Sigmoid colon (tissue), 7 donors: ENCODE results near the gene FCER2. TPM values are rescaled to one million over a fixed set of nuclear protein-coding genes. Genes with fewer than 3 reads are reported as not detected.
A peak's percentile ranks its signal among the peaks of the same experiment; 100 is the strongest.

Experiments used
- DNase-seq: peaks from one replicate; pipeline ENCODE4 v3.0.0-alpha.2; 2019
- H3K27ac ChIP-seq, 4 donors: fragments of 200-600 bp; sonication (generic); one replicate each; pipeline ENCODE4 v1.5.1; 2016 to 2019; ENCODE audit warnings: mild to moderate bottlenecking in 1 of 4
- H3K27me3 ChIP-seq, 3 donors: fragments of 200-600 bp; sonication (generic); one replicate each; pipeline ENCODE4 v1.5.1; 2019; ENCODE audit warnings: mild to moderate bottlenecking in 1 of 3
- H3K36me3 ChIP-seq, 4 donors: fragments of 200-600 bp; sonication (generic); one replicate each; pipeline ENCODE4 v1.5.1; 2016 to 2019
- H3K4me1 ChIP-seq, 4 donors: fragments of 200-600 bp; sonication (generic); one replicate each; pipeline ENCODE4 v1.5.1; 2017 to 2019
- H3K4me3 ChIP-seq, 4 donors: fragments of 200-600 bp; sonication (generic); one replicate each; pipeline ENCODE4 v1.5.1; 2017 to 2019; ENCODE audit warnings: mild to moderate bottlenecking in 2 of 4, moderate library complexity in 1 of 4
- H3K9me3 ChIP-seq, 4 donors: fragments of 200-600 bp in 3 of 4; sonication (generic) in 3 of 4; one replicate each; pipeline versions ENCODE4 v1.5.1 to v1.6.1; 2013 to 2019
- EP300 ChIP-seq, 4 donors: sonication (generic); formaldehyde crosslinking; IDR thresholded peaks; one replicate each; pipeline ENCODE4 v1.6.1; 2017; ENCODE audit warnings: antibody characterized with exemption in 4 of 4
- POLR2A ChIP-seq, 2 donors: fragments of 450-650 bp; IDR thresholded peaks; one replicate each; pipeline ENCODE4 v1.6.1; 2016; ENCODE audit warnings: antibody characterized with exemption in 2 of 2, mild to moderate bottlenecking in 2 of 2, moderate library complexity in 2 of 2
- POLR2AphosphoS5 ChIP-seq, 4 donors: sonication (generic); formaldehyde crosslinking; IDR thresholded peaks; one replicate each; pipeline ENCODE4 v1.6.1; 2017; ENCODE audit warnings: antibody characterized with exemption in 4 of 4
- WGBS, 2 donors: extraction: QIAGEN DNeasy Blood & Tissue Kit; methylation state at CpG; one replicate each; pipeline ENCODE4 v1.1.7; 2013; 5-methylcytosine and 5-hydroxymethylcytosine counted together
- intact Hi-C: fragments of 100-400 bp; cut with DNase I; formaldehyde crosslinking; loops from one replicate; pipeline ENCODE4 v1.15.1; 2023
- polyA plus RNA-seq, 3 donors: library from polyadenylated mRNA; stranded (reverse); fragments of 200-250 nt; gene quantifications; one replicate each; pipeline ENCODE4 v1.2.3, GENCODE V29; 2013
- total RNA-seq, 4 donors: library from RNA; depleted of rRNA; stranded (reverse); fragments of >200 nt; gene quantifications; one replicate each; pipeline ENCODE4 v1.1.0, GENCODE V29; 2016
- TF ChIP-seq, protein P1 (sequence below), 4 experiments: fragments of 450-650 bp in 3 of 4; fragments of 200-600 bp in 1 of 4; IDR thresholded peaks; one replicate each; pipeline ENCODE4 v1.5.1; 2016 to 2019; ENCODE audit warnings: antibody characterized with exemption in 4 of 4, mild to moderate bottlenecking in 3 of 4, moderate library complexity in 2 of 4
- donor health status: healthy with polysubstance abuse.
- donor health status: Bipolar disorder and iron deficiency.
- donor health status: healthy.

FCER2 gene
- total and polyA plus RNA-seq, 7 donors, result 0.27 to 14.7 (median 0.61) TPM; not detected in 1

DNA sequence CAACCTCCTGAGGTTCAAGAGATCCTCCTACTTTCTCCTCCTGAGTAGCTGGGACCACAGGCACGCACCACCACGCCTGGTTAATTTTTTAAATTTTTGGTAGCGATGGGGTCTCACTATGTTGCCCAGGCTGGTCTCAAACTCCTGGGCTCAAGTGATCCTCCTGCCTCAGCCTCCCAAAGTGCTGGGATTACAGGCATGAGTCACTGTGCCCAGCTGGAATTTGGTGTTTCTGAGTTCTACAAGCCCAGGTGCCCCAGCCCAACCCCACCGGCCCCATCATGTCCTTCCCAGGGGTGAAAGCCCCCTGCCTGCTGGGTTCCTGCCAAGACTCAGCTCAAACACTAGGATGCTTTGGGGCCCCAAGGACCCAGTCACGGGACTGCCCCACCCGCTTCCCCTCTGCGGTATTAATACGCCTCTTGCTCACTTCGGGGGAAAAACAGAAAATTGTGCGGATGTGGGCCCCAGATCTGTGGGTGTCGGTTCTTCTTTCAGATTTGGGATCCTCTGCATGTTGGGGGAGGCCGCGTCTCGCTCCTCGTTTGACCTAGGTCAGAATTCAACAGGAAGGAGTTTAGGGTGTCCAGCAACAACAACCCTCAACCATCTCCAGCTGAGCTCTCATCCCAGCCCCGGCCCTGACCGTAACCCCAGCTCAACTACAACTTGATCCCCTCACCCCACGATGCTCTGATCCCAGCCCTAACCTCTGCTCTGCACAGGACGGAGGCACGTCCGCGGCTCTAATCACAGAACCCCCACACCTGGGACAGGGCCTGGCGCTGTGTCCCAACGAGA lies 3.7 kb upstream of the FCER2 start:
- peak; percentile 73 for DNase-seq
- no peak overlapping the region for H3K4me3 ChIP-seq
- TF ChIP-seq POLR2A (IDR thresholded peaks at IDR 0.05) (no peak), POLR2AphosphoS5 (IDR thresholded peaks at IDR 0.05) (no peak), EP300 (IDR thresholded peaks at IDR 0.05) (no peak)
- TF ChIP-seq, protein P1, sequence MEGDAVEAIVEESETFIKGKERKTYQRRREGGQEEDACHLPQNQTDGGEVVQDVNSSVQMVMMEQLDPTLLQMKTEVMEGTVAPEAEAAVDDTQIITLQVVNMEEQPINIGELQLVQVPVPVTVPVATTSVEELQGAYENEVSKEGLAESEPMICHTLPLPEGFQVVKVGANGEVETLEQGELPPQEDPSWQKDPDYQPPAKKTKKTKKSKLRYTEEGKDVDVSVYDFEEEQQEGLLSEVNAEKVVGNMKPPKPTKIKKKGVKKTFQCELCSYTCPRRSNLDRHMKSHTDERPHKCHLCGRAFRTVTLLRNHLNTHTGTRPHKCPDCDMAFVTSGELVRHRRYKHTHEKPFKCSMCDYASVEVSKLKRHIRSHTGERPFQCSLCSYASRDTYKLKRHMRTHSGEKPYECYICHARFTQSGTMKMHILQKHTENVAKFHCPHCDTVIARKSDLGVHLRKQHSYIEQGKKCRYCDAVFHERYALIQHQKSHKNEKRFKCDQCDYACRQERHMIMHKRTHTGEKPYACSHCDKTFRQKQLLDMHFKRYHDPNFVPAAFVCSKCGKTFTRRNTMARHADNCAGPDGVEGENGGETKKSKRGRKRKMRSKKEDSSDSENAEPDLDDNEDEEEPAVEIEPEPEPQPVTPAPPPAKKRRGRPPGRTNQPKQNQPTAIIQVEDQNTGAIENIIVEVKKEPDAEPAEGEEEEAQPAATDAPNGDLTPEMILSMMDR (IDR thresholded peaks at IDR 0.05), result no peak
- intact Hi-C loops, result no loop called here
- H3K27ac ChIP-seq, result peak overlapping the region in 1 of 4 donors; percentile 31
- WGBS, 2 donors, result 38 to 57% methylated on average over 24 of the region's 24 CpGs
- no peaks in the 10 kb centered on the region for H3K4me1 ChIP-seq
- H3K36me3 ChIP-seq, result no peaks in the 10 kb centered on the region
- H3K9me3 ChIP-seq, result no peaks in the 10 kb centered on the region
- H3K27me3 ChIP-seq, result peaks cover 0 to 24% (median 0%) of the 10 kb centered on the region in 3 donors

DNA sequence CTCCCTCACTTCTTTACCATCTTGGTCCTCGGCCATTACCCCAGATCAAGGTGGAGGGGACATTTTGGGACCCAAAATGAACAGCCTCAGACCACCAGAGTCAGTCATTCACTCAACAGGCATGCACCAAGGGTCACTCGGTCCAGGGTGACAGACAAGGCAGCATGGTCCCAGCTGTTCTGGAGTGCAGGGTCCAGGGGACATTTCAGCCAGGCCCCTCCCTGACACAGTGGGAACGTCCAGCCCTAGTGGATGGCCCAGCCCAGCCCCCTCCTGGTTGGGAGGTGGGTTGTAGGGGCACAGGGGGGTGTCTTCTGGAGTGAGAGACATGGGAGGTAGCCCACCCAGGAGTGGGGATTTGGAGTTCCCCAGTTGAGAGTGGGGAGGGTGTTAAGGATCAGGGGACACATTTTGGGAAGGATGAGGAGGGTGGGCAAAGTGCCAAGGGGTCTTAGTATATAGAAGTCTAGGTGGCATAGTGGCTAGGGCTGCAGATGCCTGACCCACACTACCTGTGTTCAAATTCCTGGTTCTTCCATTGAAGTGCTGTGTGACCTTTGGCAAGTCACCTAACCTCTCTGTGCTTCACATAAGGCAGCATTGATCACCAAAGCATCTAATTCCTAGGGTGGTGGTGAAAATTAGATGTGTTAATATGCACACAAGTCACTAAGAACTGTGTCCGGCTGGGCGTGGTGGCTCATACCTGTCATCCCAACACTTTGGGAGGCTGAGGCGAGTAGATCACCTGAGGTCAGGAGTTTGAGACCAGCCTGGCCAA lies 2.5 kb upstream of the FCER2 start:
- intact Hi-C loops, result no loop called here

DNA sequence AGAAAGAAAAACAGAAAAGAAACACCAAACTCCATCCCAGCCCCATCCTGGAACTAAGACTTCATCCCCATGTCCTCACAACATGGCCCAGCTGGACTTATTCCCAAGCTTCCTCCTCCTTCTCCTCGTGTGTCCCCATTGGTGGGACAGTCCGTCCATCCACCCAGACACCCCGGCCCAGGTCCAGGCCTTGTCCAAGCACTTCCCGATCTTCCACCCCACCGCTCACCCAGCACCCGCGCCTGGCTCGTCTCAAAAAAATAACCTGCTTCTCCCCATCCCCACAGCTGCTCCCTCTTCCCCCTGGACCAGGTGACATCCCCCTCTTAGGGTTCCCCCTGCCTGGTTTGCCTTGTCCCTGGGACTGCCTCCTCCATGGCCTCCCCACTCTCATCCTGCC lies 1.4 kb upstream of the FCER2 start:
- Histone ChIP-seq H3K27me3 (peaks cover 1 to 43% (median 21%) of the 10 kb centered on the region in 3 donors), H3K9me3 (no peaks in the 10 kb centered on the region), H3K27ac (no peak overlapping the region), H3K4me3 (no peak overlapping the region), H3K4me1 (no peaks in the 10 kb centered on the region), H3K36me3 (no peaks in the 10 kb centered on the region)
- 68 to 76% methylated on average over 8 of the region's 8 CpGs for whole genome bisulfite sequencing, 2 donors
- TF ChIP-seq EP300 (IDR thresholded peaks at IDR 0.05) (no peak), POLR2A (IDR thresholded peaks at IDR 0.05) (no peak), POLR2AphosphoS5 (IDR thresholded peaks at IDR 0.05) (no peak)
- TF ChIP-seq, protein P1 (IDR thresholded peaks at IDR 0.05), result no peak
- intact Hi-C loops, result no loop called here
- no peak for DNase-seq

More for the DNA sequence above, 2.5 kb upstream of the FCER2 start:
- H3K27ac ChIP-seq, result no peak overlapping the region
- H3K36me3 ChIP-seq, result no peaks in the 10 kb centered on the region
- no peak overlapping the region for H3K4me3 ChIP-seq
- no peak for DNase-seq
- H3K4me1 ChIP-seq, result no peaks in the 10 kb centered on the region
- TF ChIP-seq POLR2AphosphoS5 (IDR thresholded peaks at IDR 0.05), result no peak
- no peak for TF ChIP-seq EP300 (IDR thresholded peaks at IDR 0.05)
- TF ChIP-seq, protein P1 (IDR thresholded peaks at IDR 0.05), result no peak
- no peak for TF ChIP-seq POLR2A (IDR thresholded peaks at IDR 0.05)
- H3K9me3 ChIP-seq, result no peaks in the 10 kb centered on the region
- peaks cover 0 to 32% (median 9%) of the 10 kb centered on the region in 3 donors for H3K27me3 ChIP-seq
- 70 to 82% methylated on average over 6 of the region's 6 CpGs for WGBS, 2 donors

DNA sequence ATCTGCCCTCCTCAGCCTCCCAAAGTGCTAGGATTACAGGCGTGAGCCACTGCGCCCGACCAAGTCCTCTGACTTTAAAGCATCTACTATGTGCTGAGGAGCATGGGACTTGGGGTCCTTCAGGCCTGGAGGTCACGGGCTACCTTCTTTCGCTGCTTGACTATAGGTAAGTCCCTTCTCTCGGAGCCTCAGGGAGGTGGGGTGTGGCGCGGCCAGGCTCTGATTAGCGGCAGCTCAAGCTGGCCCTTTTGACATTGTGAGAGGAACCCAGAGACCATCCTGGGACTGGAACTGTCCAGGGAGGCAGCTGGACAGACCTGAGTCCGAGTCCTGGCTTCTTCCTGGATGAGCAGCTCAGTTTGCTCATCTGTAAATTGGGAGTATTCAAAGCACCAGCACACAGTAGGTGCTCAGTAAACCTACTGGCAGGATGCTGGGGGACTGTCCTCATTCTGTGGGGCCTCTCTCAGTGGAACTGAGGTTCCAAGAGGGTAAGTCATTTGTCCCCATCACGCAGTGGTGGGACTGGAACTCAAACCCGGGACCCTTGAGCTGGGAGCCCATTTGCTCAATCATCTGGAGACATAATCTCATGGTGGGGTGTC lies 780 bp downstream of the FCER2 start:
- H3K4me1 ChIP-seq, result no peaks in the 10 kb centered on the region
- H3K4me3 ChIP-seq, result no peak overlapping the region
- no peak overlapping the region for H3K27ac ChIP-seq
- H3K27me3 ChIP-seq, result peaks cover 5 to 62% (median 35%) of the 10 kb centered on the region in 3 donors
- no peaks in the 10 kb centered on the region for H3K36me3 ChIP-seq
- WGBS, 2 donors, result 89 to 92% methylated on average over 12 of the region's 12 CpGs
- intact Hi-C loops, result no loop called here
- H3K9me3 ChIP-seq, result no peaks in the 10 kb centered on the region
- DNase-seq, result no peak
- TF ChIP-seq EP300 (IDR thresholded peaks at IDR 0.05), result no peak
